Glutamatergic neuron (in vitro differentiated cells): ENCODE data around the gene TMEM38B. TPM values are rescaled to one million over a fixed set of nuclear protein-coding genes. Genes with fewer than 3 reads are reported as not detected.

Experiments
- DNase-seq: peaks from one replicate; pipeline ENCODE4 v3.0.0; 2022
- H3K27ac Mint-ChIP-seq: one replicate; pipeline ENCODE4 v1.8.0; 2020; ENCODE audit warnings: mild to moderate bottlenecking, mixed read lengths, inconsistent platforms; ENCODE audit not compliant: unreplicated experiment
- H3K27me3 Mint-ChIP-seq: one replicate; pipeline ENCODE4 v1.8.0; 2020; ENCODE audit warnings: mild to moderate bottlenecking, moderate library complexity, mixed read lengths, inconsistent platforms; ENCODE audit not compliant: unreplicated experiment
- H3K36me3 Mint-ChIP-seq: one replicate; pipeline ENCODE4 v1.8.0; 2020; ENCODE audit warnings: mild to moderate bottlenecking, mixed read lengths, inconsistent platforms; ENCODE audit not compliant: unreplicated experiment
- H3K4me1 Mint-ChIP-seq: one replicate; pipeline ENCODE4 v1.8.0; 2020; ENCODE audit warnings: mild to moderate bottlenecking, low read depth, mixed read lengths, inconsistent platforms; ENCODE audit not compliant: unreplicated experiment
- H3K4me3 Mint-ChIP-seq: one replicate; pipeline ENCODE4 v1.8.0; 2020; ENCODE audit warnings: mild to moderate bottlenecking, mixed read lengths, inconsistent platforms; ENCODE audit not compliant: unreplicated experiment
- H3K9me3 Mint-ChIP-seq: one replicate; pipeline ENCODE4 v1.8.0; 2020; ENCODE audit warnings: mild to moderate bottlenecking, moderate library complexity, mixed read lengths, inconsistent platforms; ENCODE audit not compliant: unreplicated experiment
- total RNA-seq: library from RNA; stranded (reverse); fragmentation: NEBNext Ultra II Directional; extraction: Animal tissue kit (Norgen Biotek cat#: 25700); gene quantifications from one replicate; pipeline ENCODE4 v1.2.1, GENCODE V29; 2021; ENCODE audit not compliant: unreplicated experiment
- TF ChIP-seq, protein P1 (sequence below): fragments of 200-600 bp; sonication (generic); IDR thresholded peaks from one replicate; pipeline ENCODE4 v1.5.0; 2021; ENCODE audit not compliant: partially characterized antibody, unreplicated experiment

TMEM38B gene
- total RNA-seq, 1 donor from 2014 or later: 3.0 TPM

- no peak for DNase-seq
- Mint-ChIP-seq H3K27ac (no peak overlapping the region), H3K36me3 (no peaks in the 10 kb centered on the region), H3K4me1 (peaks cover 4% of the 10 kb centered on the region), H3K27me3 (peaks cover 2% of the 10 kb centered on the region), H3K4me3 (no peak overlapping the region), H3K9me3 (no peaks in the 10 kb centered on the region)
- TF ChIP-seq, protein P1, sequence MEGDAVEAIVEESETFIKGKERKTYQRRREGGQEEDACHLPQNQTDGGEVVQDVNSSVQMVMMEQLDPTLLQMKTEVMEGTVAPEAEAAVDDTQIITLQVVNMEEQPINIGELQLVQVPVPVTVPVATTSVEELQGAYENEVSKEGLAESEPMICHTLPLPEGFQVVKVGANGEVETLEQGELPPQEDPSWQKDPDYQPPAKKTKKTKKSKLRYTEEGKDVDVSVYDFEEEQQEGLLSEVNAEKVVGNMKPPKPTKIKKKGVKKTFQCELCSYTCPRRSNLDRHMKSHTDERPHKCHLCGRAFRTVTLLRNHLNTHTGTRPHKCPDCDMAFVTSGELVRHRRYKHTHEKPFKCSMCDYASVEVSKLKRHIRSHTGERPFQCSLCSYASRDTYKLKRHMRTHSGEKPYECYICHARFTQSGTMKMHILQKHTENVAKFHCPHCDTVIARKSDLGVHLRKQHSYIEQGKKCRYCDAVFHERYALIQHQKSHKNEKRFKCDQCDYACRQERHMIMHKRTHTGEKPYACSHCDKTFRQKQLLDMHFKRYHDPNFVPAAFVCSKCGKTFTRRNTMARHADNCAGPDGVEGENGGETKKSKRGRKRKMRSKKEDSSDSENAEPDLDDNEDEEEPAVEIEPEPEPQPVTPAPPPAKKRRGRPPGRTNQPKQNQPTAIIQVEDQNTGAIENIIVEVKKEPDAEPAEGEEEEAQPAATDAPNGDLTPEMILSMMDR: peak; percentile 70
Observed at GRCh38 chr9:105690742-105691141, 3.6 kb upstream of the TMEM38B start.

DNA sequence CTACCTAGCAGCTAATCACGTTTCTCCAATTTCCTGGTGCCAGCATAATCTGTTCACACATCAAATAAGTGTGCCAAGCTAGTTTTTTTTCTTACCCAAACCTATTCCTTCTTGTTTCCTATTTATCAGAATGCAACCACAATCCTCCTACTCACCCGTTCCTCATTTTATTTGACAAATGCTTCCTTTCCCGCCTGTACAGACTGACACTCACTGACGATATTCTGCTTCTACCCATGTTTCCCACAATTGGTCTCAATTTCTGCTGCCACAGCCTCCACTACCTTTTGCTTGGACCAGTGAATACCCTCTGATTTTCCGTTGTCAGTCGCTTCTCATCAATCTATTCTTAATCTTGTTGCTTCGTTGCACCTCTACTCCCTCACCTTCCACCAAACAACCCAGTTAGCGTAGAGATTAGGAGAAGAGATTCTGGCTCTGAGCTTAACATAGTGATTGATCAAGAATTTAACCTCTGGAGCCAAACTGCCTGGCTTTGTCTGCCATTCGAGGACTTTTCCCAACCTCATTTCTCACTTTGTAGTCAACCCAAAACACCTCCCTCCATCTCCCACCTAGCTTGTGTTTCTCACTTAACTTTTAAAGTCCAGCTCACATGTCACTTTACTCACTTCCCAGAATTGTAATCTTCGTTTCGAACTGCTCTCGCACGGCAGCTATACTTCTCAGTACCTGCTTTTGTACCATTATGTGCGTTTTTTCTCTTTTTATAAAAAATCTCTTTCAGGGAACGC is 729 bp upstream of the TMEM38B start:
- Mint-ChIP-seq H3K9me3 (no peaks in the 10 kb centered on the region), H3K4me3 (peak overlapping the region; percentile 86), H3K27ac (no peak overlapping the region), H3K36me3 (no peaks in the 10 kb centered on the region), H3K27me3 (peaks cover 2% of the 10 kb centered on the region), H3K4me1 (peaks cover 4% of the 10 kb centered on the region)
- DNase-seq: no peak
- TF ChIP-seq, protein P1: no peak

GRCh38 chr9:105694848-105695581 is 674 bp downstream of the TMEM38B start:
- Mint-ChIP-seq H3K27ac (no peak overlapping the region), H3K9me3 (no peaks in the 10 kb centered on the region), H3K4me3 (peak overlapping the region; percentile 86), H3K4me1 (peaks cover 4% of the 10 kb centered on the region), H3K36me3 (no peaks in the 10 kb centered on the region), H3K27me3 (peaks cover 2% of the 10 kb centered on the region)
- TF ChIP-seq, protein P1: no peak
- DNase-seq: peak; percentile 55

DNA sequence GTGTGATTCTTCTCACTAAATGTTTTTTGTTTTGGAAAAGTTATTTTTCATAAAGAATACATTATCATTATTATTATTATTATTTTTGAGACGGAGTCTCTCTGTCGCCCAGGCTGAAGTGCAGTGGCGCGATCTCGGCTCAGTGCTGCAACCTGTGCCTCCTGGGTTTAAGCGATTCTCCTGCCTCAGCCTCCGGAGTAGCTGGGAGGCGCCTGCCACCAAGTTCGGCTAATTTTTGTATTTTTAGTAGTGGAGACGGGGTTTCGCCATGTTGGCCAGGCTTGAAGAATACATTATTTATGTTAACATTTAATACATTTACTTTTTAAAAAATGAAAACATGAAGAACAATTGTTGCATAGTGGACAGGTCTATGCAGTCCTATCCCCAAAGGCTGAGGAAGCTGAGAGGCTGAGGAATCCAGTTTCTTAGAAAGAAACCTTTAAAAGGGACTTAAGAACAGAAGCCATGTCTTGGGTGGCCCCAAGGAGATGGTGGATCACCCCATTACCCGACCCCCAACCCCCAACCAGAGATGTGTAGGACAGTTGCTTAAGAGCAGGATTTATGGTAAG is 2.0 kb downstream of the TMEM38B start:
- H3K27ac Mint-ChIP-seq: no peak overlapping the region
- H3K4me3 Mint-ChIP-seq: no peak overlapping the region
- no peak for DNase-seq
- no peaks in the 10 kb centered on the region for H3K9me3 Mint-ChIP-seq
- TF ChIP-seq, protein P1: no peak
- H3K36me3 Mint-ChIP-seq: no peaks in the 10 kb centered on the region
- H3K27me3 Mint-ChIP-seq: peaks cover 2% of the 10 kb centered on the region
- peaks cover 4% of the 10 kb centered on the region for H3K4me1 Mint-ChIP-seq
